RWPE2 (cell line): Measurements from ENCODE around the gene YBEY.

Experiments used
- ATAC-seq: fragments of 200-7000 bp; cut with Tn5 transposase; 3 replicates; pipeline ENCODE4 v1.9.1; 2021; ENCODE audit warnings: low read depth
- DNase-seq: peaks from one replicate; pipeline ENCODE4 v3.0.0-alpha.2; 2020; ENCODE audit warnings: low spot score
- H3K27ac ChIP-seq: fragments of 450-650 bp; 2 replicates; pipeline ENCODE4 v1.5.1; 2017; ENCODE audit warnings: mild to moderate bottlenecking; ENCODE audit not compliant: poor library complexity, severe bottlenecking
- H3K27me3 ChIP-seq: fragments of 250-450 bp; sonication (Bioruptor Pico); 2 replicates; pipeline ENCODE4 v1.5.1; 2021; ENCODE audit warnings: mild to moderate bottlenecking, moderate library complexity; ENCODE audit not compliant: insufficient read depth, poor library complexity, severe bottlenecking
- H3K36me3 ChIP-seq: fragments of 250-450 bp; sonication (Bioruptor Pico); 2 replicates; pipeline ENCODE4 v1.5.1; 2020; ENCODE audit warnings: low read depth, mild to moderate bottlenecking, moderate library complexity
- H3K4me1 ChIP-seq: fragments of 250-450 bp; sonication (Bioruptor Pico); 2 replicates; pipeline ENCODE4 v1.5.1; 2021; ENCODE audit warnings: mild to moderate bottlenecking, moderate library complexity; ENCODE audit not compliant: insufficient read depth, poor library complexity, severe bottlenecking
- H3K4me3 ChIP-seq: fragments of 250-450 bp; sonication (Bioruptor Pico); 2 replicates; pipeline ENCODE4 v1.5.1; 2021; ENCODE audit warnings: mild to moderate bottlenecking, moderate library complexity; ENCODE audit not compliant: severe bottlenecking
- H3K9me3 ChIP-seq: fragments of 250-450 bp; sonication (Bioruptor Pico); 2 replicates; pipeline ENCODE4 v1.5.1; 2021; ENCODE audit warnings: mild to moderate bottlenecking, moderate library complexity; ENCODE audit not compliant: severe bottlenecking
- CTCF ChIP-seq: fragments of 450-650 bp; IDR thresholded peaks from one replicate; pipeline ENCODE4 v1.5.1; 2017; ENCODE audit warnings: mild to moderate bottlenecking, moderate library complexity; ENCODE audit not compliant: poor library complexity, severe bottlenecking

Gene YBEY

GRCh38 chr21:46295996-46296752 lies 10.0 kb downstream of the YBEY start:
- Histone ChIP-seq H3K9me3 (no peaks in the 10 kb centered on the region), H3K4me1 (no peaks in the 10 kb centered on the region), H3K4me3 (no peak overlapping the region), H3K27me3 (no peaks in the 10 kb centered on the region), H3K27ac (no peak overlapping the region), H3K36me3 (peaks cover 10% of the 10 kb centered on the region)
- no peak for TF ChIP-seq CTCF
- DNase-seq (no peak), ATAC-seq (no peak)

DNA sequence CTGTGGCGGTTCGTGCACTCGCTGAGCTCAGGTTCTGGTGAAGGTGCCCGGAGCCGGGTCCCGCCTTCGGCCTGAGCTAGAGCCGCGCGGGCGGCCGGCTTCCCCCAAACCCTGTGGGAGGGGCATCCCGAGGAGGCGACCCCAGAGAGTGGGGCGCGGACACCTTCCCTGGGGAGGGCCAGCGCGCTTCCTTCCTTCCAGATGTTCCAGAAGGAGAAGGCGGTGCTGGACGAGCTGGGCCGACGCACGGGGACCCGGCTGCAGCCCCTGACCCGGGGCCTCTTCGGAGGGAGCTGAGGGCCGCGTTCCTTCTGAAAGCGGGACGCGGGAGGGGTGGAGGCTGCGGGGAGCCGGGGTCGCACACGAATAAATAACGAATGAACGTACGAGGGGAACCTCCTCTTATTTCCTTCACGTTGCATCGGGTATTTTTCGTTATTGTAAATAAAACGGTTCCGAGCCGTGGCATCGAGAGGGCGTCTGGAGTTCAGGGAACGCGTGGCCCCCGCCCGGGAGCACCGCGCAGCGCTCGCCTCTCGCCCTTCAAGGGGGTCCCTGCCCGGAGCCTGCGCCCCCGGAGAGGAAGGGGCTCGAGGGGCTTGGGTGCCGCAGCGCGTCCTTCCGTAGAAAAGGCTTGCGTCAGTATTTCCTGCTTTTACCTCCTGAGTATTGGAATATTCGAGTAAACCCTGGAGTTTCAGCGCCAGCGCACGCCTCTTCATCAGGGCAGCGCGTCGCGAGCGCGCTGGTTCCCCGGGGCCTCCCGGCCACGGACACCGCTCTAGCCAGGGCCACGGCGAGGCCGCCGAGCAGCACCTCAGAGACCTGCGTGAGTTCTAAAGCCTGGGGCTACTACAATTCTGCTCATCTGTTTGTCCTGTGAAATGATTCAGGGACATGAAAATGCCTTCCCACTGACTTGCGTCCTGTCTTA lies 11.5 kb downstream of the YBEY start:
- 0 out of 2 replicates have a peak, but pooled peaks cover 6% of the 10 kb centered on the region for H3K36me3 ChIP-seq
- ATAC-seq (peak; percentile 70), DNase-seq (no peak)
- H3K9me3 ChIP-seq, result no peaks in the 10 kb centered on the region
- peak overlapping the region; percentile 18 for H3K4me3 ChIP-seq
- no peak for TF ChIP-seq CTCF
- no peaks in the 10 kb centered on the region for H3K27me3 ChIP-seq
- no peaks in the 10 kb centered on the region for H3K4me1 ChIP-seq
- H3K27ac ChIP-seq, result no peak overlapping the region

- TF ChIP-seq CTCF, result no peak
These were observed 13.0 kb downstream of the YBEY start for GRCh38 chr21:46299167-46299566.

GRCh38 chr21:46301759-46302158 lies 15.6 kb downstream of the YBEY start:
- DNase-seq (no peak), ATAC-seq (no peak)
- H3K4me3 ChIP-seq, result no peak overlapping the region
- no peak overlapping the region for H3K27ac ChIP-seq
- no peaks in the 10 kb centered on the region for H3K9me3 ChIP-seq
- no peaks in the 10 kb centered on the region for H3K4me1 ChIP-seq
- peaks cover 13% of the 10 kb centered on the region; the same call in 1 of the 2 replicates for H3K36me3 ChIP-seq
- H3K27me3 ChIP-seq, result no peaks in the 10 kb centered on the region
- no peak for TF ChIP-seq CTCF

More at GRCh38 chr21:46299167-46299566, 13.0 kb downstream of the YBEY start:
- H3K27me3 ChIP-seq, result no peaks in the 10 kb centered on the region
- H3K4me3 ChIP-seq, result no peak overlapping the region
- 0 out of 2 replicates have a peak, but pooled peaks cover 6% of the 10 kb centered on the region for H3K36me3 ChIP-seq
- no peak overlapping the region for H3K27ac ChIP-seq
- ATAC-seq (no peak), DNase-seq (no peak)
- no peaks in the 10 kb centered on the region for H3K9me3 ChIP-seq
- H3K4me1 ChIP-seq, result no peaks in the 10 kb centered on the region
